ENCODE measurements around the gene ARMH3.

ARMH3 gene

DNA sequence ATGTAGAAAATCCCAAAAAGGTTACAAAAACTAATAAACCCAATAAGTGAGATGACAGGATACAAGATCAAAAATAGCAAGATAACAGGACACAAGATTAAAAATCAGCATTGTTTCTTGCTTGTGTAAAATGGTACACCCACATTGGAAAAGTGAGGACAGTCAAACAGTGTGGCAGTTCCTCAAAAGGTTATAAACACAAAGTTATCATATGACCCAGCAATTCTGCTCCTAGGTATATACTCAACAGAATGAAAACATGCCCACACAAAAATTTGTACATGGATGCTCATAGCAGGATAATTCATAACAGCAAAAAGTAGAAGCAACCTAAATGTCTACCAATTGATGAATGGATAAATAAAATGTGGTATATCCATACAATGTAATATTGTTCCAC lies 105.8 kb downstream of the ARMH3 start:
- DNase-seq = no peak
- no peaks in the 10 kb centered on the region for H3K4me1 ChIP-seq (ENCODE audit: control insufficient read depth, insufficient read depth, low read length, poor library complexity, severe bottlenecking)
- H3K36me3 ChIP-seq (ENCODE audit: control insufficient read depth, insufficient read depth, low read length) = peaks cover 24% of the 10 kb centered on the region
- H3K27me3 ChIP-seq (replicated peaks; ENCODE audit: control insufficient read depth, insufficient read depth, low read length, poor library complexity, severe bottlenecking) = no peaks in the 10 kb centered on the region
- H3K9me3 ChIP-seq (ENCODE audit: control insufficient read depth, low read length) = no peaks in the 10 kb centered on the region
- no peak overlapping the region for H3K4me3 ChIP-seq (ENCODE audit: insufficient read depth, low read depth, low read length, poor library complexity, severe bottlenecking)
- no peak overlapping the region for H3K27ac ChIP-seq (ENCODE audit: insufficient read depth, low read length, poor library complexity, severe bottlenecking)

GRCh38 chr10:101941871-101942270 lies 114.1 kb downstream of the ARMH3 start:
- no peak for DNase-seq

GRCh38 chr10:101940916-101941315 lies 115.1 kb downstream of the ARMH3 start:
- Histone ChIP-seq H3K27ac (ENCODE audit: insufficient read depth, low read length, poor library complexity, severe bottlenecking) (no peak overlapping the region), H3K9me3 (ENCODE audit: control insufficient read depth, low read length) (no peaks in the 10 kb centered on the region), H3K27me3 (replicated peaks; ENCODE audit: control insufficient read depth, insufficient read depth, low read length, poor library complexity, severe bottlenecking) (no peaks in the 10 kb centered on the region), H3K36me3 (ENCODE audit: control insufficient read depth, insufficient read depth, low read length) (peaks cover 8% of the 10 kb centered on the region), H3K4me1 (ENCODE audit: control insufficient read depth, insufficient read depth, low read length, poor library complexity, severe bottlenecking) (no peaks in the 10 kb centered on the region), H3K4me3 (ENCODE audit: insufficient read depth, low read depth, low read length, poor library complexity, severe bottlenecking) (no peak overlapping the region)
- no peak for DNase-seq

More at GRCh38 chr10:101941871-101942270, 114.1 kb downstream of the ARMH3 start:
- no peaks in the 10 kb centered on the region for H3K9me3 ChIP-seq (ENCODE audit: control insufficient read depth, low read length)
- no peak overlapping the region for H3K27ac ChIP-seq (ENCODE audit: insufficient read depth, low read length, poor library complexity, severe bottlenecking)
- peaks cover 8% of the 10 kb centered on the region for H3K36me3 ChIP-seq (ENCODE audit: control insufficient read depth, insufficient read depth, low read length)
- no peak overlapping the region for H3K4me3 ChIP-seq (ENCODE audit: insufficient read depth, low read depth, low read length, poor library complexity, severe bottlenecking)
- H3K4me1 ChIP-seq (ENCODE audit: control insufficient read depth, insufficient read depth, low read length, poor library complexity, severe bottlenecking) = no peaks in the 10 kb centered on the region
- no peaks in the 10 kb centered on the region for H3K27me3 ChIP-seq (replicated peaks; ENCODE audit: control insufficient read depth, insufficient read depth, low read length, poor library complexity, severe bottlenecking)

DNA sequence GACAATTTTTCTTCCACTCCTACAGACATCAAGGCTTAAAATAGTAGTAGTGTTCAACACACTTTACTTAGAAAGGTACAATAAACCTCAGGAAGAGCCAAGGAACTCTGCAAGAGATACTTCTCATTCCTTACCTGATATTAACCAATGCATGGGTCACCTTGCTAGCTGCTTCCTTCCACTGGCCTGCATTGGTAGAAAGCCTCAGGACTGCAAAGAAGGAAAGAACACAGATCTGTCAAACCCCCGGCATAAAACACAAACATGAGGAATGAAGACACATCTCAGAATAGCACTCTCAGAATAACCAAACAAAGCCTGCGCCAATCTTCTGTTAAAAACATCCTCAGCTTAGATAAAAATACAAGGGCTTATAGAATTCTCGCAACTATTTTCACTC lies 116.2 kb downstream of the ARMH3 start:
- Histone ChIP-seq H3K4me3 (ENCODE audit: insufficient read depth, low read depth, low read length, poor library complexity, severe bottlenecking) (no peak overlapping the region), H3K27me3 (replicated peaks; ENCODE audit: control insufficient read depth, insufficient read depth, low read length, poor library complexity, severe bottlenecking) (no peaks in the 10 kb centered on the region), H3K9me3 (ENCODE audit: control insufficient read depth, low read length) (no peaks in the 10 kb centered on the region), H3K36me3 (ENCODE audit: control insufficient read depth, insufficient read depth, low read length) (peaks cover 8% of the 10 kb centered on the region), H3K4me1 (ENCODE audit: control insufficient read depth, insufficient read depth, low read length, poor library complexity, severe bottlenecking) (no peaks in the 10 kb centered on the region), H3K27ac (ENCODE audit: insufficient read depth, low read length, poor library complexity, severe bottlenecking) (no peak overlapping the region)
- DNase-seq = no peak

GRCh38 chr10:101939008-101939648 lies 116.8 kb downstream of the ARMH3 start:
- H3K4me3 ChIP-seq (ENCODE audit: insufficient read depth, low read depth, low read length, poor library complexity, severe bottlenecking) = no peak overlapping the region
- H3K27ac ChIP-seq (ENCODE audit: insufficient read depth, low read length, poor library complexity, severe bottlenecking) = no peak overlapping the region
- no peak for DNase-seq
- no peaks in the 10 kb centered on the region for H3K4me1 ChIP-seq (ENCODE audit: control insufficient read depth, insufficient read depth, low read length, poor library complexity, severe bottlenecking)
- H3K27me3 ChIP-seq (replicated peaks; ENCODE audit: control insufficient read depth, insufficient read depth, low read length, poor library complexity, severe bottlenecking) = no peaks in the 10 kb centered on the region
- peaks cover 8% of the 10 kb centered on the region for H3K36me3 ChIP-seq (ENCODE audit: control insufficient read depth, insufficient read depth, low read length)
- no peaks in the 10 kb centered on the region for H3K9me3 ChIP-seq (ENCODE audit: control insufficient read depth, low read length)

DNA sequence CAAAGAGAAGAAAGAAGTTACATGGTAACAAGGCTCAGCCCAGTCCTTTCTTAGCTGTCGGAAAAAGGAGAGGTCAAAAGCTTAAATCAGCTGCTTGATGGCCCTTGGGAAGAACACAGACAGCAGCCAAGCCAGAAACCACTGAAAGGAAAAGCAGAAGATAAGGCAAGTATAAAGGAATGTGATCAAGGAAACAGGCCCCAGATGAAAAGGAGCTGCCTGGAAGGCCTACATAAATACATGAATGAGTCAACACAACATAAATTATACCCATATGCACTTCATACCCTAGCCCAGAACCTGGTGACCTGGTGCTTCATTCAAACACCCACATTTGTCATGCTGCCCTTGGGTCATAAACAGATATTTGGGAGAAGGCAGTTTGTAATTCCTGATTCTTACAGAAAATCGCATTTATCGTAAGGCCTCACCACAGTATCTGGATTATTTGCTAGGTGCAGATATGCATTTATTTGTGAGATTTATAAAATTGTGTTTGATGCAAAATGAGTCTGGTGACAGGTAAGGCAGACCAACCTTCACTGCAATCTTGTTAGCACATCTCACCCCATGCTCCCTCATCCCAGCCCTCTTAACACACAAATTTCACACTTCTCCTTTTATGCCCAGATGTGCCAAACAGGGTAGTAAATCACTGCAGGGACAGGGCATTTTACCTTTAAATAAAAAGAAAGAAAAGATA lies 117.5 kb downstream of the ARMH3 start:
- Histone ChIP-seq H3K36me3 (ENCODE audit: control insufficient read depth, insufficient read depth, low read length) (peaks cover 8% of the 10 kb centered on the region), H3K4me3 (ENCODE audit: insufficient read depth, low read depth, low read length, poor library complexity, severe bottlenecking) (no peak overlapping the region), H3K9me3 (ENCODE audit: control insufficient read depth, low read length) (no peaks in the 10 kb centered on the region), H3K4me1 (ENCODE audit: control insufficient read depth, insufficient read depth, low read length, poor library complexity, severe bottlenecking) (no peaks in the 10 kb centered on the region), H3K27ac (ENCODE audit: insufficient read depth, low read length, poor library complexity, severe bottlenecking) (no peak overlapping the region), H3K27me3 (replicated peaks; ENCODE audit: control insufficient read depth, insufficient read depth, low read length, poor library complexity, severe bottlenecking) (no peaks in the 10 kb centered on the region)
- DNase-seq = no peak

GRCh38 chr10:101935431-101935830 lies 120.5 kb downstream of the ARMH3 start:
- H3K27me3 ChIP-seq (replicated peaks; ENCODE audit: control insufficient read depth, insufficient read depth, low read length, poor library complexity, severe bottlenecking) = no peaks in the 10 kb centered on the region
- peaks cover 6% of the 10 kb centered on the region for H3K36me3 ChIP-seq (ENCODE audit: control insufficient read depth, insufficient read depth, low read length)
- H3K9me3 ChIP-seq (ENCODE audit: control insufficient read depth, low read length) = no peaks in the 10 kb centered on the region
- no peak for DNase-seq
- H3K27ac ChIP-seq (ENCODE audit: insufficient read depth, low read length, poor library complexity, severe bottlenecking) = no peak overlapping the region
- H3K4me1 ChIP-seq (ENCODE audit: control insufficient read depth, insufficient read depth, low read length, poor library complexity, severe bottlenecking) = no peaks in the 10 kb centered on the region
- no peak overlapping the region for H3K4me3 ChIP-seq (ENCODE audit: insufficient read depth, low read depth, low read length, poor library complexity, severe bottlenecking)

DNA sequence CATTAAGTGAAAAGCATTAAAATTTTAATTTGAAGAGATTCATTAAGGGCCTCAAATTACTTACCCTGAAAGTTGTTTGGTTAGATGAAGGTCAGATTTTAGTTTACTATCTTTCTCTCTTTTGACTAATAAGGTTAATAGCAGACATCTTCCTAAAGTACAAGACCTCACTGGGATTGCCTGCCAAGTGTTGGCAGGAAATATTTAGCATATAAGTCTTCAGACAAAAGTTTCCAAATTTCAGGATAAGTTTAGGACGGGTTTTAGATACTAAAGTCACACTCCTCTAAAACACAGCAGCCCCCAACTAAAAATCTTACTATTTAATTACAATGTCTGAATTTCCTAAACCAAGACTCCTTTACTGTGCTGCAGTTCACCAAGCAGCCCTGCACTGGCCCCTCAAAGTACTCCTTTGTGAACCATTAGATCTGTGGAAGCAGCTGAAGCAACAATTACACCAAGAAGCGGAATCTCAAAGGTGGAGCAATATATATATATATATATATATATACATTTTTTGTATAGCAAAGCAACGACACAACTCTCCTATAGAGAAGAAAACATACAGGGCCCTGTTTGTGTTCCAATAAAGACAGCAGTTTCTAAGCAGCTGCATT lies 121.2 kb downstream of the ARMH3 start:
- Histone ChIP-seq H3K27me3 (replicated peaks; ENCODE audit: control insufficient read depth, insufficient read depth, low read length, poor library complexity, severe bottlenecking) (no peaks in the 10 kb centered on the region), H3K36me3 (ENCODE audit: control insufficient read depth, insufficient read depth, low read length) (peaks cover 6% of the 10 kb centered on the region), H3K4me1 (ENCODE audit: control insufficient read depth, insufficient read depth, low read length, poor library complexity, severe bottlenecking) (no peaks in the 10 kb centered on the region), H3K9me3 (ENCODE audit: control insufficient read depth, low read length) (no peaks in the 10 kb centered on the region), H3K4me3 (ENCODE audit: insufficient read depth, low read depth, low read length, poor library complexity, severe bottlenecking) (no peak overlapping the region), H3K27ac (ENCODE audit: insufficient read depth, low read length, poor library complexity, severe bottlenecking) (no peak overlapping the region)
- DNase-seq = no peak

GRCh38 chr10:101933976-101934375 lies 122.0 kb downstream of the ARMH3 start:
- Histone ChIP-seq H3K36me3 (ENCODE audit: control insufficient read depth, insufficient read depth, low read length) (peaks cover 2% of the 10 kb centered on the region), H3K27me3 (replicated peaks; ENCODE audit: control insufficient read depth, insufficient read depth, low read length, poor library complexity, severe bottlenecking) (no peaks in the 10 kb centered on the region), H3K4me1 (ENCODE audit: control insufficient read depth, insufficient read depth, low read length, poor library complexity, severe bottlenecking) (no peaks in the 10 kb centered on the region), H3K4me3 (ENCODE audit: insufficient read depth, low read depth, low read length, poor library complexity, severe bottlenecking) (no peak overlapping the region), H3K27ac (ENCODE audit: insufficient read depth, low read length, poor library complexity, severe bottlenecking) (no peak overlapping the region), H3K9me3 (ENCODE audit: control insufficient read depth, low read length) (no peaks in the 10 kb centered on the region)
- DNase-seq = no peak

DNA sequence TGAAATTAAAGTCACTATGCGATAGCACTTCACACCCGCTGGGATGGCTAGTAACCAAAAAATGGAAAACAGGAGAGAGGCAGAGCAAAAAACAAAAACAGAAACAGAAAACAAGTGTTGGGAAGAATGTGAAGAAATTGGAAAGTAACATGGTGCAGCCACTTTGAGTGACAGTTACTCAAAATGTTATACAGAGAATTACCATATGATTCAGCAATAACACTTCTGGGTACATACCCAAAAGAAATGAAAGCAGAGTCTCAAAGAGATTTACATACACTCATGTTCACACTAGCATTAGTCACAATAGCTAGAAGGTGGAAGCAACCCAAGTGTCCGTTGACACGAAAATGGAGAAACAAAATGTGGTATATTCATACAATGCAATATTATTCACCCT lies 123.8 kb downstream of the ARMH3 start:
- no peaks in the 10 kb centered on the region for H3K9me3 ChIP-seq (ENCODE audit: control insufficient read depth, low read length)
- no peak for DNase-seq
- H3K27me3 ChIP-seq (replicated peaks; ENCODE audit: control insufficient read depth, insufficient read depth, low read length, poor library complexity, severe bottlenecking) = no peaks in the 10 kb centered on the region
- no peaks in the 10 kb centered on the region for H3K4me1 ChIP-seq (ENCODE audit: control insufficient read depth, insufficient read depth, low read length, poor library complexity, severe bottlenecking)
- no peak overlapping the region for H3K27ac ChIP-seq (ENCODE audit: insufficient read depth, low read length, poor library complexity, severe bottlenecking)
- H3K36me3 ChIP-seq (ENCODE audit: control insufficient read depth, insufficient read depth, low read length) = peaks cover 7% of the 10 kb centered on the region
- no peak overlapping the region for H3K4me3 ChIP-seq (ENCODE audit: insufficient read depth, low read depth, low read length, poor library complexity, severe bottlenecking)
